D721Med (cell line): ENCODE data around the gene EYA4.

Source experiments
- DNase-seq: peaks from one replicate; pipeline ENCODE4 v3.0.0; 2011; ENCODE audit warnings: low spot score; ENCODE audit not compliant: insufficient read length
- FAIRE-seq: peaks from 2 replicates; lab custom pipeline; 2011; peaks lifted over from hg19 to GRCh38; lab: Jason Lieb, UNC
- TF ChIP-seq, protein P1 (sequence below): IDR thresholded peaks from 2 replicates; pipeline ENCODE4 v1.5.1; 2012; ENCODE audit warnings: mild to moderate bottlenecking, control low read depth; ENCODE audit not compliant: insufficient read depth; ENCODE audit errors: missing control alignments

Gene EYA4

DNA sequence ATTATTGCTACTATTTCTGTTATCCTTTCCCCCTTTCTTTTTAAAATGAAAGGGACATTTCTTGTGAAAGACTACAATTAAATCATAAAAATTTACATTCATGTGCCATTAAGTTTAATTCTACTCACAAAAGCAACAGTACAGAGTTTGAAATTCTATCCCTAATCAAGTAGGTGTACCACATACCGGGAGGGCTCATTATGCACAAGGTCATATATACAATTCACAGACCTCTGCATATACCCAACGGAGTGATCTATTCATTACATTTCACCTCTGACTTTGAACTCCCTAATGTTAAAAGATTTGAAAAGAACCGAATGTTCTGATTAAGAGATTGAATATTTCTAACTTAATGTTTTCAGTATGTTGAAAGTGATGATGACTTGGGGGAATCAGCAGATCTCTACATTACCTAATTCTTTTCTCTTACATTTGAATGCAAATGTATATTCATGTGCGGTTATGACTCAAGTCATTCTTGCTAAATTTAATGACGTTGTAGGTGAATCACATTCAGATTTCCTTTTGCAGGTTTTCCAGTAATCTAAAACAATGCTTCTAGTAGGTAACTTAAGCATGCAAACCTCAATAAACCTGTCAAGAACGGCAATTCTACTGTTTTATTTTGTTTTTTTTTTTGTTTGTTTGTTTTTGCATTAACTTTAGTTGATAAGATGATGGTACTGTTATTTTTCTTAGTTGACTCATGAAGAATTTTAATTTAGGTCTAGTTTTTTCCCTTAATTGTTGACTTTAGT is 7.3 kb downstream of the EYA4 start:
- TF ChIP-seq, protein P1, sequence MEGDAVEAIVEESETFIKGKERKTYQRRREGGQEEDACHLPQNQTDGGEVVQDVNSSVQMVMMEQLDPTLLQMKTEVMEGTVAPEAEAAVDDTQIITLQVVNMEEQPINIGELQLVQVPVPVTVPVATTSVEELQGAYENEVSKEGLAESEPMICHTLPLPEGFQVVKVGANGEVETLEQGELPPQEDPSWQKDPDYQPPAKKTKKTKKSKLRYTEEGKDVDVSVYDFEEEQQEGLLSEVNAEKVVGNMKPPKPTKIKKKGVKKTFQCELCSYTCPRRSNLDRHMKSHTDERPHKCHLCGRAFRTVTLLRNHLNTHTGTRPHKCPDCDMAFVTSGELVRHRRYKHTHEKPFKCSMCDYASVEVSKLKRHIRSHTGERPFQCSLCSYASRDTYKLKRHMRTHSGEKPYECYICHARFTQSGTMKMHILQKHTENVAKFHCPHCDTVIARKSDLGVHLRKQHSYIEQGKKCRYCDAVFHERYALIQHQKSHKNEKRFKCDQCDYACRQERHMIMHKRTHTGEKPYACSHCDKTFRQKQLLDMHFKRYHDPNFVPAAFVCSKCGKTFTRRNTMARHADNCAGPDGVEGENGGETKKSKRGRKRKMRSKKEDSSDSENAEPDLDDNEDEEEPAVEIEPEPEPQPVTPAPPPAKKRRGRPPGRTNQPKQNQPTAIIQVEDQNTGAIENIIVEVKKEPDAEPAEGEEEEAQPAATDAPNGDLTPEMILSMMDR: no peak
- no peak for FAIRE-seq
- no peak for DNase-seq

DNA sequence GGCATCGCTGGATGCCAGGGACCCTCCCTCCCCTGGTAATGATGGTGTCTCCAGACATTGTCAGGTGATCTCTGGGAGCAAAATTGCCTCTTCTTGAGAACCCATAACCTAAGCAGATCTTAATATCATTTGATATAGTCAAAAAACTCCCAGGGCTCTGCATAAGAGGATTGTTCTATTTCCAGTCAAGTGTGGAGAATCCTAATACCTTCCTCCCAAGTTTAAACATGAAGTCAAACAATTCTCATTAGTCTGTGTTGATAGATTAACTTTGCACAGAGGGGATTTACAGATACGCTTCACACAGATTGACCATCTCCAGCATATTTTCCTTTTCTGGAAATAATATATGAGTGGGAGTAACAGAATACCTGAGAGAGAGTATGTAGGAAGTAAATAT is 10.5 kb downstream of the EYA4 start:
- FAIRE-seq: no peak
- TF ChIP-seq, protein P1: no peak
- DNase-seq: no peak

DNA sequence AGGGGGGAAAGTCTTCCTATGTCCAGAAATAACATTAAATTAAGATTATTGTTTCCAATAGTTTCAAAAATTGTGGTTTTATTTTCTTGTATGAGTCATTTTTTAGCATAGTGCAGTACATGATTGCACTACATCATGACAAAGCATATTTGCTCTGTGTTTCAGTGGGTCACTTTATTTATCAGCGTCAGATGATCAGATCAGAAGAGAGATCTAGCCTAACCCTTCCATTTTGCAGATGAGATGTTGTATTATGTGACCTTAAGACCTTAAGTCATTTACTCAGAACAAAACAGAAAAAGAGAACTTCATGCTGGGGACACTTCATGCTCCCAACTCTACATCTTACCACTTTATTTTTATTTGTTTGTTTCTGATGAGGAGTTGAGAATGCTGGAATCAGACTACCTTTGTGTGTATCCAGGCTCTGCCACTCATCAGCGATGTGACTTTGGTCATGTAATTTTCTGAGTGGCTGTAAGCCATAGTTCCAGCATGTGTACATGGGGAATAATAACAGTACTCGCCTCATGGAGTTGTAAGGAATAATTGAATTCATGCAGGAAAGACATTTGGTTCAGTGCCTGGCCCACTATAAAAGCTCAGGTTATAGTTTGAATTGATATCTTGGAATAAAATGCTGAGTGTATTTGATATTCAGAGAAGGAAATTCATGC is 13.5 kb downstream of the EYA4 start:
- DNase-seq (no peak), FAIRE-seq (no peak)
- TF ChIP-seq, protein P1: no peak

DNA sequence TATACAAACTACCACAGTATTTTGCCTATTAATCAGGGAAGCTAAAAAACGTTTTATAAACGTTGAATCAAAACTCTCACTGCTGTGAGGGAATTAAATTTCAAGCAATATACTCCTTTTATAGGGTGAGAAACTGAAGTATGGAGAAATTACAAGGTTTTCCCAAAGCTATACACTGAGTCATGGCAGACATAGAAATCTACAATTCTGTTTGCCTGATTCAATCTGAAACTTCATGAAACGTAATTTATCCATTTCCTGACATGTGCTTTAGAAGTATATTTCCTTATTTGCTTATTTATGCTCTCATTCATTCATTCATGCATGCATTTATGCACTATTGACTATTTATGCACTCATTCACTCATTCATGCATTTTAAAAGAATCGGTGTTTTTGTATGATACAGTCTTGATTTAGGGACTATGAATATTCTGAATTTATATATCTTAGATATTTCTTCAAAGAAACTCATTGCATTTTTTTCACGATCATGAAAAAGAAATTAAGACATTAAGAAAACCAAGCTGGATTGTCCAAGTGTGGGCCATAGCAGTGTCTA is 16.5 kb downstream of the EYA4 start:
- no peak for FAIRE-seq

DNA sequence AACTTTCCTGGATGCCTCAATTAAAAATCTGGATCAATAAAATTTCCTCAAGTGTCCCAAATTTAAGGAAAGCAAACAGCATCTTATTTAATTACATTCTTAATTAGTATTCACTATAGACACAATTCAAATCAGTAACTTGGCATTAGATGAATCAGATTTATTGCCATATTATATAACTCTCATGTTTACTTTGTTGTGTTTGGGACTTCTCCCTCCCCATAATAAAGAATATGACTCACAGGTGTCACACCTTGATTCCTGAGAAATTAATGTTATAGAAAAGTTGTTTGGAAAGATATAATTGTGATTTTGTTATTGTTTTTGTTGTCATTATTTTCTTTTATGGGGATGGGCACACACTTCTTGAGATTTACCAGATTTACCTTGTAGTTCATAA is 18.4 kb downstream of the EYA4 start:
- no peak for DNase-seq
- TF ChIP-seq, protein P1: no peak
- FAIRE-seq: no peak

More for the DNA sequence above, 16.5 kb downstream of the EYA4 start:
- DNase-seq: no peak
- TF ChIP-seq, protein P1: no peak

DNA sequence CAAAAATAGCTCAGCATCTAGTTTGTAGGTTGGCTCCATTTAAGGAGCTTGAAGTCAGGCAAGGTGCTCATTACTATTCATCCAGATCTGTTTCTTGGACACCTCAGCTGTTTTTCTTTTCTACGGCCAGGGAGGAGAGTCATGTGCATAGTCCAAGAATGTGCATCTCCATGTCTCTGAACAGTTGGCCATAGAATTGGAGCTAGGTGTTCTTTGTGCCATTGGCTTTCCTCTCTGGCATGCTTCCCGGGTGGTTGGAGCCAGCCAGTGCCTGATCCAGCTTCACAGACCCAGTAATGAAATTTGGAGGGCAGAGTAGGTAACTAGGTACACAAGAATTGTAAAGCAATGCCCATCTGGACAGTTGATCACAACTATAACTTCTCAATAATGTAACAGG is 21.6 kb downstream of the EYA4 start:
- DNase-seq: no peak
- TF ChIP-seq, protein P1: no peak
- no peak for FAIRE-seq

DNA sequence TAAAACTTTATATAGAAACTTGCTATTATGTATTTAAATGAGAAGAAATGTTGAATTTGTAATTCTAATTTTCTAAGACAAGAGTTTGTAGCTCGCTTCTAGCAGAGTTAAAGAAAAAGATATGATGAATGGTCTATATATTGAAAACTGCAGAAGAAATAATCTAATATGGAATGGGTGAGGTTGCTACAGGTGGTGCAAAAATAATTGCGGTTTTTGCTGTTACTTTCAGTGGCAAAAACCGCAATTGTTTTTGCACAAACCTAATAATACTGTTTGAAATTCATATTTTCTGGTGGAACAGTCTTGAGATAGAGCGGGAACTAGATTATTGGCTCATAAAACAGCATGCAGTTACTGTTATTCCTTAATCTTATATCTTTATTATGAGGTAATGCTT is 23.9 kb downstream of the EYA4 start:
- FAIRE-seq: no peak
- TF ChIP-seq, protein P1: no peak
- no peak for DNase-seq
